ENCODE results near the gene CLMP.

- no peak; the same call in 1 of the 2 replicates for TF ChIP-seq POLR2AphosphoS5 (IDR thresholded peaks at IDR 0.05; ENCODE audit: low read depth, low read length)
- TF ChIP-seq REST (IDR thresholded peaks at IDR 0.05; ENCODE audit: insufficient read depth in 1 of 2, low read depth in 2 of 2, low read length in 2 of 2), result no peak
- no peak for TF ChIP-seq FOXP2 (optimal IDR thresholded peaks at IDR 0.05; ENCODE audit: borderline replicate concordance, extremely low read depth, extremely low read length, insufficient read depth)
These were observed 137.3 kb downstream of the CLMP start for GRCh38 chr11:123057661-123058305.

Measured in PFSK-1 (cell line).